Transverse colon (tissue), 4 donors: ENCODE measurements around the gene ORMDL2. TPM values are rescaled to one million over a fixed set of nuclear protein-coding genes. Genes with fewer than 3 reads are reported as not detected.

Experiments
- DNase-seq: peaks from one replicate; pipeline ENCODE4 v3.0.0-alpha.2; 2019
- H3K27ac ChIP-seq, 4 donors: fragments of 200-600 bp; sonication (generic); 2 replicates each; pipeline ENCODE4 v1.5.1; 2016 to 2018; ENCODE audit warnings: inconsistent platforms in 4 of 4
- H3K27me3 ChIP-seq: fragments of 200-600 bp; sonication (generic); 2 replicates; pipeline ENCODE4 v1.5.1; 2017; ENCODE audit warnings: inconsistent platforms
- H3K36me3 ChIP-seq, 4 donors: fragments of 200-600 bp; sonication (generic); 2 replicates each; pipeline ENCODE4 v1.5.1; 2017 to 2019; ENCODE audit warnings: inconsistent platforms in 4 of 4
- H3K4me1 ChIP-seq, 4 donors: fragments of 200-600 bp; sonication (generic); 2 replicates each; pipeline ENCODE4 v1.5.1; 2017 to 2020; ENCODE audit warnings: inconsistent platforms in 4 of 4
- H3K4me3 ChIP-seq, 4 donors: fragments of 200-600 bp; sonication (generic); 1 replicate in 1 of 4; 2 replicates in 3 of 4; pipeline versions ENCODE4 v1.5.1 to v1.6.1; 2017 to 2019; ENCODE audit warnings: inconsistent platforms in 4 of 4
- H3K9me3 ChIP-seq, 2 donors: fragments of 200-600 bp; sonication (generic); 2 replicates each; pipeline ENCODE4 v1.5.1; 2017 to 2019; ENCODE audit warnings: inconsistent platforms in 2 of 2
- EP300 ChIP-seq: sonication (generic); formaldehyde crosslinking; IDR thresholded peaks from one replicate; pipeline ENCODE4 v1.6.1; 2017; ENCODE audit warnings: antibody characterized with exemption, low read depth
- POLR2A ChIP-seq: fragments of 450-650 bp; IDR thresholded peaks from one replicate; pipeline ENCODE4 v1.6.1; 2016; ENCODE audit warnings: antibody characterized with exemption, mild to moderate bottlenecking, moderate library complexity
- POLR2AphosphoS5 ChIP-seq, 3 donors: sonication (generic); formaldehyde crosslinking; IDR thresholded peaks; one replicate each; pipeline ENCODE4 v1.6.1; 2016; ENCODE audit warnings: antibody characterized with exemption in 3 of 3
- WGBS, 2 donors: methylation state at CpG; one replicate each; pipeline ENCODE4 v1.1.5; 2018; ENCODE audit warnings: low coverage in 1 of 2; 5-methylcytosine and 5-hydroxymethylcytosine counted together
- in situ Hi-C, 4 donors: fragments of 200-750 bp; cut with MboI; loops; one replicate each; pipeline versions ENCODE4 v1.15.0 to v1.15.1; 2017; ENCODE audit warnings: low sequenced_read_pairs in 3 of 4, low pct_ligation_motif_present in 1 of 4, low pct_unique_long_range_greater_than_20kb in 1 of 4
- intact Hi-C: fragments of 100-400 bp; cut with DNase I; formaldehyde crosslinking; loops from one replicate; pipeline ENCODE4 v1.15.1; 2023; ENCODE audit warnings: low total_unique reads
- total RNA-seq, 4 donors: library from RNA; depleted of rRNA; stranded (reverse); fragments of >200 nt; gene quantifications; one replicate each; pipeline ENCODE4 v1.1.0, GENCODE V29; 2016
- TF ChIP-seq, protein P1 (sequence below), 5 experiments: fragments of 200-600 bp in 3 of 5; fragments of 450-650 bp in 2 of 5; sonication (generic) in 3 of 5; IDR thresholded peaks; 1 replicate in 2 of 5; 2 replicates in 3 of 5; pipeline ENCODE4 v1.5.1; 2016 to 2017; ENCODE audit warnings: antibody characterized with exemption in 5 of 5, inconsistent platforms in 3 of 5, mild to moderate bottlenecking in 2 of 5, moderate library complexity in 1 of 5

Gene ORMDL2
- total RNA-seq, 4 donors from 2014 or later: 3.7 to 40.3 (median 21.7) TPM

DNA sequence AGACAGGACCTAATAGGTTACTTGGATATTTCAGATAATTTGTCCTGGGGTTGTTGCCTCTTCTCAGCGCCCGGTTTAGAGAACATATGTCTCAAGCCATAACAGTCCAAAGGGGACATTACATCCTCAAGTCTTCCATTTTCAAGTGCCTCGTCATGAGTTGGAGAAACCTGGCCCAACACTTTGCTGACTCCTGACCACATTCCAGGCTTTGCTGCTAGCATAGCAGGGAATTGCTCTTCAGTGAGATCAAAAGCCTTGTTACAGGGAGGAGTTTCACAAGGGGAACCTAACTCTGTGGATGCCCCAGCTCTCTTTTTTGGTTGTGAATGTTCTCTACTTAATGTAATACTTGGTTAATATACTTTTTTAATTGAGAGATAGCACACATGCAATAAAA, 33.1 kb downstream of the ORMDL2 start:
- TF ChIP-seq, protein P1, sequence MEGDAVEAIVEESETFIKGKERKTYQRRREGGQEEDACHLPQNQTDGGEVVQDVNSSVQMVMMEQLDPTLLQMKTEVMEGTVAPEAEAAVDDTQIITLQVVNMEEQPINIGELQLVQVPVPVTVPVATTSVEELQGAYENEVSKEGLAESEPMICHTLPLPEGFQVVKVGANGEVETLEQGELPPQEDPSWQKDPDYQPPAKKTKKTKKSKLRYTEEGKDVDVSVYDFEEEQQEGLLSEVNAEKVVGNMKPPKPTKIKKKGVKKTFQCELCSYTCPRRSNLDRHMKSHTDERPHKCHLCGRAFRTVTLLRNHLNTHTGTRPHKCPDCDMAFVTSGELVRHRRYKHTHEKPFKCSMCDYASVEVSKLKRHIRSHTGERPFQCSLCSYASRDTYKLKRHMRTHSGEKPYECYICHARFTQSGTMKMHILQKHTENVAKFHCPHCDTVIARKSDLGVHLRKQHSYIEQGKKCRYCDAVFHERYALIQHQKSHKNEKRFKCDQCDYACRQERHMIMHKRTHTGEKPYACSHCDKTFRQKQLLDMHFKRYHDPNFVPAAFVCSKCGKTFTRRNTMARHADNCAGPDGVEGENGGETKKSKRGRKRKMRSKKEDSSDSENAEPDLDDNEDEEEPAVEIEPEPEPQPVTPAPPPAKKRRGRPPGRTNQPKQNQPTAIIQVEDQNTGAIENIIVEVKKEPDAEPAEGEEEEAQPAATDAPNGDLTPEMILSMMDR (IDR thresholded peaks at IDR 0.05): no peak
- TF ChIP-seq POLR2AphosphoS5 (IDR thresholded peaks at IDR 0.05) (no peak), EP300 (no peak), POLR2A (no peak)
- H3K4me1 ChIP-seq: peaks cover 0 to 11% (median 4%) of the 10 kb centered on the region in 4 donors
- no peaks in the 10 kb centered on the region for H3K9me3 ChIP-seq
- H3K36me3 ChIP-seq: no peaks in the 10 kb centered on the region
- WGBS, 2 donors: 56 to 95% methylated on average over 1 to 3 of the region's 3 CpGs
- peaks cover 15% of the 10 kb centered on the region for H3K27me3 ChIP-seq
- in situ Hi-C loops: no loop called here
- no peak overlapping the region for H3K4me3 ChIP-seq
- no peak overlapping the region for H3K27ac ChIP-seq
- intact Hi-C loops: no loop called here
- no peak for DNase-seq

DNA sequence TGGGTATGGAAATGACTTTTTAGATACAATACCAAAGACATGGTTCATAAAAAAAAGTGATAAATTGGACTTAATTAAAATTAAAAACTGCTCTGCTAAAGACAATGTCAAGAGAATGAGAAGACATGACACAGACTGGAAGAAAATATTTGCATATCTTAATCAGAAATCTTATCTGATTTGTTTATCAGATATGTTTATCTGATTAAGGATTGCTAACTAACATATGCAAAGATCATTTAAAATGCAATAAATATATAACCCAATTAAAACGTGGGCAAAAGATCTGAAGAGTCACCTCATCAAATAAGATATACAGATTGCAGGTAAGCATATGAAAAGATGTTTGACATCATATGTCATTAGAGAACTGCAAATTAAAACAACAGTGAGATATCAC, 34.9 kb downstream of the ORMDL2 start:
- Histone ChIP-seq H3K4me3 (no peak overlapping the region), H3K27me3 (peaks cover 13% of the 10 kb centered on the region), H3K27ac (no peak overlapping the region), H3K4me1 (peaks cover 0 to 6% (median under 1%) of the 10 kb centered on the region in 4 donors), H3K9me3 (no peaks in the 10 kb centered on the region), H3K36me3 (no peaks in the 10 kb centered on the region)
- TF ChIP-seq POLR2A (no peak), POLR2AphosphoS5 (IDR thresholded peaks at IDR 0.05) (no peak), EP300 (no peak)
- TF ChIP-seq, protein P1 (IDR thresholded peaks at IDR 0.05): no peak
- in situ Hi-C loops (no loop called here), intact Hi-C loops (no loop called here)
- WGBS, 2 donors: 23 to 39% methylated on average over 1 of the region's 1 CpG
- DNase-seq: no peak

DNA sequence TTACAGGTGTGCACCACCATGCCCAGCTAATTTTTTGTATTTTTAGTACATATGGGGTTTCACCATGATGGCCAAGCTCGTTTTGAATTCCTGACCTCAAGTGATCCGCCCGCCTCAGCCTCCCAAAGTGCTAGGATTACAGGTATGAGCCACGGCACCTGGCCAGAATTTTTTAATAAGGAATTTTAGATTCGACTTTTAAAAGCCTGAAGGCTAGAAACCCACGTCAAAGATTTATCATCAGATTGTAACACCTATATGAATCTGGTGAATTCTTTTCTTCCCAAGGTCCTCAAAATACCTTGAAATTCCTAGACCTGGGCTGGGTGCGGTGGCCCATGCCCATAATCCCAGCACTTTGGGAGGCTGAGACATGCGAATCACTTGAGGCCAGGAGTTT, 43.6 kb downstream of the ORMDL2 start:
- TF ChIP-seq POLR2A: no peak
- TF ChIP-seq, protein P1 (IDR thresholded peaks at IDR 0.05): no peak
- TF ChIP-seq POLR2AphosphoS5 (IDR thresholded peaks at IDR 0.05): no peak
- no peak for TF ChIP-seq EP300
- intact Hi-C loops: no loop called here
- Histone ChIP-seq H3K4me3 (no peak overlapping the region), H3K36me3 (no peaks in the 10 kb centered on the region), H3K27ac (no peak overlapping the region), H3K4me1 (no peaks in the 10 kb centered on the region), H3K9me3 (peaks cover 0 to 7% of the 10 kb centered on the region in 2 donors), H3K27me3 (no peaks in the 10 kb centered on the region)
- in situ Hi-C loops: no loop called here
- WGBS, 2 donors: 88 to 91% methylated on average over 3 to 8 of the region's 8 CpGs
- no peak for DNase-seq

DNA sequence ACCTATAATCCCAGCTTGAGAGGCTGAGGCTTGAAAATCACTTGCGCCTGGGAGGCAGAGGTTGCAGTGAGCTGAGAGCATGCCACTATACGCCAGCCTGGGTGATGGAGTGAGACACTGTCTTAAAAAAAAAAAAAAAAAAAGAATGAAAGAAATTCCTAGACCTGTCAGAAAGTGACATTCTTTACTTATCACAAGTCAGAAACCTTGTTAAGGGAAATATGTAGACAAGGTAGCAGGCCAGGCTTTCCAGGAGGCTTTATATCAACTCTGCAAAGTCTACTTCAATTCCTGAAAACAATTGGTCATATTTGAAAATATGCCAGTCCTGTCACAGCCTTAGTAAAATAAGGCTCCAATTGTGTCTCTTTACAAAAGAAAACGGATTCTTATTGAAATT, 44.0 kb downstream of the ORMDL2 start:
- no peaks in the 10 kb centered on the region for H3K4me1 ChIP-seq
- no peak overlapping the region for H3K27ac ChIP-seq
- intact Hi-C loops: no loop called here
- H3K4me3 ChIP-seq: no peak overlapping the region
- H3K27me3 ChIP-seq: no peaks in the 10 kb centered on the region
- 30 to 82% methylated on average over 1 to 3 of the region's 3 CpGs for WGBS, 2 donors
- peaks cover 0 to 7% of the 10 kb centered on the region in 2 donors for H3K9me3 ChIP-seq
- TF ChIP-seq POLR2A (no peak), POLR2AphosphoS5 (IDR thresholded peaks at IDR 0.05) (no peak), EP300 (no peak)
- TF ChIP-seq, protein P1 (IDR thresholded peaks at IDR 0.05): no peak
- H3K36me3 ChIP-seq: no peaks in the 10 kb centered on the region
- DNase-seq: no peak
- in situ Hi-C loops: no loop called here
